ENCODE results near the gene DEDD.

The DEDD gene

GRCh38 chr1:161162806-161163205 lies 30.3 kb upstream of the DEDD start:
- FAIRE-seq = no peak

- no peak for FAIRE-seq
Observed at GRCh38 chr1:161162052-161162451, 29.6 kb upstream of the DEDD start.

- FAIRE-seq = no peak
Observed at GRCh38 chr1:161161652-161162051, 29.2 kb upstream of the DEDD start.

GRCh38 chr1:161160671-161161145 lies 28.2 kb upstream of the DEDD start:
- no peak for FAIRE-seq

- FAIRE-seq = no peak
Observed at GRCh38 chr1:161159913-161160243, 27.4 kb upstream of the DEDD start.

GRCh38 chr1:161159087-161159912 lies 26.8 kb upstream of the DEDD start, which contains the start of gene USP21:
Gene USP21, plus strand, starts transcription at chr1:161159500. Its CDS starts 1,141 bp downstream, at chr1:161160641.
- no peak for FAIRE-seq

GRCh38 chr1:161158316-161159010 lies 26.0 kb upstream of the DEDD start:
- no peak for FAIRE-seq

GRCh38 chr1:161157867-161158266 lies 25.4 kb upstream of the DEDD start:
- FAIRE-seq = no peak

- FAIRE-seq = no peak
Observed at GRCh38 chr1:161153682-161154337, 21.3 kb upstream of the DEDD start, which contains the start of gene UFC1. Gene UFC1, plus strand, starts transcription at chr1:161153978. Its CDS starts 20 bp downstream, at chr1:161153998.

GRCh38 chr1:161153176-161153575 lies 20.7 kb upstream of the DEDD start:
- FAIRE-seq = no peak

- FAIRE-seq = no peak
Observed at GRCh38 chr1:161145832-161146231, 13.4 kb upstream of the DEDD start.

GRCh38 chr1:161140755-161141400 lies 8.4 kb upstream of the DEDD start:
- FAIRE-seq = no peak

GRCh38 chr1:161139766-161140165 lies 7.3 kb upstream of the DEDD start:
- FAIRE-seq = peak; percentile 45

- no peak for FAIRE-seq
Observed at GRCh38 chr1:161138431-161138830, 6.0 kb upstream of the DEDD start.

- no peak for FAIRE-seq
Observed at GRCh38 chr1:161137881-161138280, 5.4 kb upstream of the DEDD start.

- no peak for FAIRE-seq
Observed at GRCh38 chr1:161133220-161133740, 813 bp upstream of the DEDD start.

- no peak for FAIRE-seq
Observed at GRCh38 chr1:161131523-161132409, 701 bp downstream of the DEDD start.

GRCh38 chr1:161130266-161130665 lies 2.2 kb downstream of the DEDD start:
- no peak for FAIRE-seq

GRCh38 chr1:161128591-161129420 lies 3.7 kb downstream of the DEDD start:
- FAIRE-seq = no peak

GRCh38 chr1:161127649-161128048 lies 4.8 kb downstream of the DEDD start:
- FAIRE-seq = no peak

- FAIRE-seq = no peak
Observed at GRCh38 chr1:161122967-161123366, 9.5 kb downstream of the DEDD start.
